Colonic mucosa (tissue), 4 donors: ENCODE data around the gene TLE4. TPM values are rescaled to one million over a fixed set of nuclear protein-coding genes. Genes with fewer than 3 reads are reported as not detected.
"Not testable (repeated sequence)": the region's sequence is repeated elsewhere in the genome, so short reads cannot be mapped to it uniquely, and the experiment has no call there.

Experiments used
- DNase-seq: peaks from one replicate; pipeline ENCODE4 v3.0.0-alpha.2; 2020
- H3K27ac ChIP-seq: fragments of 200-600 bp; one replicate; pipeline ENCODE4 v1.8.0; 2021
- H3K27me3 ChIP-seq: fragments of 200-600 bp; one replicate; pipeline ENCODE4 v1.8.0; 2021
- H3K36me3 ChIP-seq: fragments of 200-600 bp; one replicate; pipeline ENCODE4 v1.8.0; 2021
- H3K4me1 ChIP-seq: fragments of 200-600 bp; one replicate; pipeline ENCODE4 v1.8.0; 2021; ENCODE audit warnings: mild to moderate bottlenecking
- H3K4me3 ChIP-seq: fragments of 200-600 bp; one replicate; pipeline ENCODE4 v1.8.0; 2021
- H3K9ac ChIP-seq, 2 donors: one replicate each; pipeline ENCODE4 v1.7.0; 2013; ENCODE audit warnings: control low read depth in 2 of 2, low read depth in 2 of 2, low read length in 2 of 2
- H3K9me3 ChIP-seq: fragments of 200-600 bp; one replicate; pipeline ENCODE4 v1.8.0; 2021
- intact Hi-C: fragments of 100-400 bp; cut with DNase I; formaldehyde crosslinking; loops from one replicate; pipeline ENCODE4 v1.14.1; 2022
- total RNA-seq, 2 donors: library from RNA; stranded (reverse); fragmentation: NEBNext Ultra II Directional in 1 of 2; extraction: Animal tissue kit (Norgen Biotek cat#: 25700) in 1 of 2; gene quantifications; one replicate each; pipeline ENCODE4 v1.2.1, GENCODE V29; 2021
- TF ChIP-seq, protein P1 (sequence below): fragments of 200-600 bp; IDR thresholded peaks from one replicate; pipeline ENCODE4 v1.8.0; 2022; ENCODE audit warnings: antibody characterized with exemption, mild to moderate bottlenecking
- donor health status: healthy.
- donor health status: DM: no; HTN: no; CAD: no.
- donor health status: DM: no; HTN: no; CAD: no.

The TLE4 gene
- total RNA-seq, 2 donors from 2014 or later = 8.0 to 17.6 TPM

DNA sequence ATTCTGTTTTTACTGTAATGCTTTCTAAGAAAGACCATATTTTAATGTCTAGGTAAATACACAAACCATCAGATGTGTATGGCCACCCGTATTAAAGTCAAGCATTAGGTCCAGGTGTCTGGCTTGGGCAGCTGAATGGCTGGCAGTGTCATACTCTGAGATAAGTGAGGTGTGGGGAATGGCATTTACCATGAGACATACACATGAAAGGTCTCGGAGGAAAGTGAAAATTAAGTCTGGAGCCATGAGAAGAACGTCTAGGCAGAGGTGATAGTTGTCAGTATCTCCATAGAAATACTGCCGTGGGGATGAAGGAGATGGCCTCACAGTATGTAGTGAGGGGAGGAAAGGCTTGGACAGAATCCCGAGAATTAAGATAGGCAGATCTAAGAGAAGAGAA is 164.3 kb downstream of the TLE4 start:
- DNase-seq = no peak
- Histone ChIP-seq H3K27me3 (no peaks in the 10 kb centered on the region), H3K27ac (no peak overlapping the region), H3K36me3 (no peaks in the 10 kb centered on the region), H3K4me1 (no peaks in the 10 kb centered on the region), H3K4me3 (no peak overlapping the region), H3K9me3 (no peaks in the 10 kb centered on the region), H3K9ac (no peak overlapping the region)
- intact Hi-C loops = no loop called here
- TF ChIP-seq, protein P1, sequence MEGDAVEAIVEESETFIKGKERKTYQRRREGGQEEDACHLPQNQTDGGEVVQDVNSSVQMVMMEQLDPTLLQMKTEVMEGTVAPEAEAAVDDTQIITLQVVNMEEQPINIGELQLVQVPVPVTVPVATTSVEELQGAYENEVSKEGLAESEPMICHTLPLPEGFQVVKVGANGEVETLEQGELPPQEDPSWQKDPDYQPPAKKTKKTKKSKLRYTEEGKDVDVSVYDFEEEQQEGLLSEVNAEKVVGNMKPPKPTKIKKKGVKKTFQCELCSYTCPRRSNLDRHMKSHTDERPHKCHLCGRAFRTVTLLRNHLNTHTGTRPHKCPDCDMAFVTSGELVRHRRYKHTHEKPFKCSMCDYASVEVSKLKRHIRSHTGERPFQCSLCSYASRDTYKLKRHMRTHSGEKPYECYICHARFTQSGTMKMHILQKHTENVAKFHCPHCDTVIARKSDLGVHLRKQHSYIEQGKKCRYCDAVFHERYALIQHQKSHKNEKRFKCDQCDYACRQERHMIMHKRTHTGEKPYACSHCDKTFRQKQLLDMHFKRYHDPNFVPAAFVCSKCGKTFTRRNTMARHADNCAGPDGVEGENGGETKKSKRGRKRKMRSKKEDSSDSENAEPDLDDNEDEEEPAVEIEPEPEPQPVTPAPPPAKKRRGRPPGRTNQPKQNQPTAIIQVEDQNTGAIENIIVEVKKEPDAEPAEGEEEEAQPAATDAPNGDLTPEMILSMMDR = no peak

DNA sequence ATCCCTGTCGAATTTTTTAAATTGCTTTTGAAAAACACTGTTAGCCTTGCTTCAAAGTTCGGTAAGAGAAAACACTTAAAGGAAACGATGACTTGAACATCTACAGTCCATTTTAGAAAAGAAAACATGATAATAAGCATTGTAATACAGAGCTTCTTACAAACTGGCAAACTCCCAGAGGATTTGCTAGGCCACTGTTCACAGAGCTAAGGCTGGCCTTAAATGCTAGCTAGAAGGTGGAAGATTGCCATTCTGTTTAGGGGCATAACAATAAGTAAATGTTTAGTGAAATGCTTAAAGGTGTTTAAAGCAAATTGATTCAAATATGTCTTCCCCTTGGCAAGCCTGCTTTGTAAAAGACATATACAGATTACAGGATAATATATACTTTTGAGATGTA is 169.6 kb downstream of the TLE4 start:
- Histone ChIP-seq H3K27me3 (no peaks in the 10 kb centered on the region), H3K4me3 (no peak overlapping the region), H3K9me3 (no peaks in the 10 kb centered on the region), H3K9ac (no peak overlapping the region), H3K4me1 (no peaks in the 10 kb centered on the region), H3K27ac (no peak overlapping the region), H3K36me3 (no peaks in the 10 kb centered on the region)
- intact Hi-C loops = no loop called here
- DNase-seq = no peak
- TF ChIP-seq, protein P1 = no peak

DNA sequence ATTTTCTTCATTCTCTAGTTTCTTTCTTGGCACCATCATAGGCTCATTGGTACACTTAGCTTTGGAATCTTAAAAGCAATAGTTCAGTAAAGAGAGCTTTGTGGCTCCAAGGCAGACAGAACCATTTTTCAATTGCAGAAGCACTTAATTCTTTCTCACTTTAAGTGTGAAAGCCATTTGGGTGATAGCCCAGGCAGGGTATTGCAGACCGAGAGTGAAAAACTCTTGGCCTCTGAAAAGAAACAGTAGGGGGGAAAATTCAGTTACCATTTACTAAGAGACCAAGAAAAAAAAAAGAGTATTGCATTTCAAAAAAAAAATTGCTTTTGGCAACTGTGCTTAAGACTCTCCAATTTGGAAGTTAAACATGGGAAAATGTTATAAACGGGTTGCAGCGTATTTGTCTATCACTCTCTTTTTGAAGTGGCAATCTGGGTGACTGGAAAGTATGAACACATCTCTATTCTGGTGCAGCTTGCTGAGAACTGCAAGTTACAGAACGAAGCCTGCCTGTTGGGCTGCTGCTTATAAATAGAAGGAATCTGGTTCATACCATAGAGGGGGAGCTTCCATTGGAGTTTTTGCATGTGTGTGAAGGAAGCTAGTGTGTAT is 170.5 kb downstream of the TLE4 start:
- H3K9me3 ChIP-seq = no peaks in the 10 kb centered on the region
- intact Hi-C loops = no loop called here
- no peaks in the 10 kb centered on the region for H3K4me1 ChIP-seq
- H3K9ac ChIP-seq = no peak overlapping the region
- no peaks in the 10 kb centered on the region for H3K36me3 ChIP-seq
- no peak overlapping the region for H3K4me3 ChIP-seq
- no peak overlapping the region for H3K27ac ChIP-seq
- TF ChIP-seq, protein P1 = no peak
- no peak for DNase-seq
- no peaks in the 10 kb centered on the region for H3K27me3 ChIP-seq

DNA sequence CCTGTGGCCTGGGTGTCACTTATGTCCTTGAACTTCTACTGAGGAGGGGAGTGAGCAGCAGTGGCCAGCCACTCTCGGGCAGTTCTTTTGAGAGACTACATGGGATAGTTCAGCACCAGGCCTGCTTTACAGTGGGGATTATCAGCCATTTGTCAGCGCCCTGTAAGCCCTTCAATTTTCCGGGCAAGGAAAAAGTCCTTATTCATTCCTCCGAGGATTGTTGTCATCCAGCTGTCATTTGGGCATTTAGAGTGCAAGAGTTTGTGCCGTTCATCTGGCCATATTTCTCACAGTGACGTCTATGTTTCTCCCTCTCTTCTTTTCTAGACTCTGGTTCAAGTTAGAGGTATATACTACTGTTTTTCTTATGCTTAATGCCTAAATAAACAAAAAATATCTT is 172.8 kb downstream of the TLE4 start:
- Histone ChIP-seq H3K36me3 (no peaks in the 10 kb centered on the region), H3K27ac (no peak overlapping the region), H3K4me1 (no peaks in the 10 kb centered on the region), H3K9me3 (no peaks in the 10 kb centered on the region), H3K27me3 (no peaks in the 10 kb centered on the region), H3K9ac (no peak overlapping the region), H3K4me3 (no peak overlapping the region)
- intact Hi-C loops = no loop called here
- TF ChIP-seq, protein P1 = no peak
- no peak for DNase-seq

DNA sequence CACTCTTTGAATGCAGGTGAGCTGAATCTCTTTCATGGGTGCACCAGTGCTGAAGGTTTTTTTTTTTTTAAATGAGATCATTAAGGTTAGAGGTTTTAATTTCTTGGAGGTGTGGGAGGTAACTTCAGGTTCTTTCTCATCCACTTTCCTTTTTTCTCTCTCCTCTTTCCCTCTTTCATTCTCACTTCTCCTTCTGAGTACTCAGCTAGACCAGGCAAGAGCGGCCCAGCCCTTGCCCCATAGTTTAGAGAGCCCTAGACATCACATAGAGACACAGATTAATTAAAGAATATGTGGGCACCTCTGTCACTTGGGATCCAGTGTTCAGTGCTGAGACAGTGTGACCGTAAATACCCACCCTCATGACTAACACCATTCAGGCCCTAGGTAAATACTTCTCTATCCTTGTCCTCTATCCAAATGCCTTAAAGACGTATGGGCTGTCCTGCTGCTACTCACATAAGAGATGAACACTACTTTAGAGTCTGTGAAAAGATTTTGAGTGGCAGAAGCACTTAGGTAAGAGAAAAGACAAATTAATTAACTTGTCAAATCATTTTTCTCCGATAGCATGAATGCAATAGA is 174.1 kb downstream of the TLE4 start:
- no peaks in the 10 kb centered on the region for H3K36me3 ChIP-seq
- no peak for DNase-seq
- H3K9ac ChIP-seq = no peak overlapping the region
- H3K9me3 ChIP-seq = no peaks in the 10 kb centered on the region
- intact Hi-C loops = no loop called here
- no peak overlapping the region for H3K4me3 ChIP-seq
- H3K27me3 ChIP-seq = no peaks in the 10 kb centered on the region
- TF ChIP-seq, protein P1 = no peak
- H3K27ac ChIP-seq = no peak overlapping the region
- H3K4me1 ChIP-seq = no peaks in the 10 kb centered on the region

DNA sequence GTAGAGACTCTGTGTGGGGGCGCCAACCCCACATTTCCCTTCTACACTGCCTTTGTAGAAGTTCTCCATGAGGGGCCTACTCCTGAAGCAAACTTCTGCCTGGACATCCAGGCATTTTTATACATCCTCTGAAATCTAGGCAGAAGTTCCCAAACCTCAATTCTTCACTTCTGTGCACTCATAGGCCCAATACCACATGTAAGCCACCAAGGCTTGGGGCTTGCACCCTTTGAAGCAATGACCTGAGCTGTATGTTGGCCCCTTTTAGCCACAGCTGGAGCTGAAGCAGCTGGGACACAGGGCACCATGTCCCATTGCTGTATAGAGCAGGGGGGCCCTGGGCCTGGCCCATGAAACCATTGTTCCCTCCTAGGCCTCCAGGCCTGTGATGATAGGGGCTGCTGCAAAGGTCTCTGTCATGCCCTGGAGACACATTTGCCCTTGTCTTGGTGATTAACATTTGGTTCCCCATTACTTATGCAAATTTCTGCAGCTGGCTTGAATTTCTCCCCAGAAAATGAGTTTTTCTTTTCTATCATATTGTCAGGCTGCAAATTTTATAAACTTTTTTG is 180.2 kb downstream of the TLE4 start:
- not testable (repeated sequence) for H3K36me3 ChIP-seq

More for the DNA sequence above, 180.2 kb downstream of the TLE4 start:
- H3K4me3 ChIP-seq, H3K4me1 ChIP-seq, H3K27ac ChIP-seq, intact Hi-C loops, H3K27me3 ChIP-seq, H3K9me3 ChIP-seq, DNase-seq, H3K9ac ChIP-seq: not testable (repeated sequence)
